Ishikawa (cell line): ENCODE data around the gene NT5DC1.

Source experiments
- CEBPB ChIP-seq: IDR thresholded peaks from 2 replicates; pipeline ENCODE4 v1.6.1; 2012
- CREB1 ChIP-seq: IDR thresholded peaks from 2 replicates; pipeline ENCODE4 v1.6.1; 2012; ENCODE audit warnings: low read depth
- EGR1 ChIP-seq: IDR thresholded peaks from 2 replicates; pipeline ENCODE4 v1.6.1; 2012
- EP300 ChIP-seq: IDR thresholded peaks from 2 replicates; pipeline ENCODE4 v1.6.1; 2012; ENCODE audit warnings: borderline replicate concordance
- FOXM1 ChIP-seq: IDR thresholded peaks from 2 replicates; pipeline ENCODE4 v1.6.1; 2012; ENCODE audit warnings: low read depth, borderline replicate concordance
- NFIC ChIP-seq: IDR thresholded peaks from 2 replicates; pipeline ENCODE4 v1.6.1; 2012
- RAD21 ChIP-seq: IDR thresholded peaks from 2 replicates; pipeline ENCODE4 v1.6.1; 2012; ENCODE audit warnings: low read depth
- TAF1 ChIP-seq: IDR thresholded peaks from 2 replicates; pipeline ENCODE4 v1.6.1; 2012; ENCODE audit warnings: low read depth, mild to moderate bottlenecking
- TCF12 ChIP-seq: IDR thresholded peaks from 2 replicates; pipeline ENCODE4 v1.6.1; 2012; ENCODE audit warnings: low read depth
- TEAD4 ChIP-seq: IDR thresholded peaks from 2 replicates; pipeline ENCODE4 v1.6.1; 2012
- YY1 ChIP-seq: IDR thresholded peaks from 2 replicates; pipeline ENCODE4 v1.6.1; 2012; ENCODE audit warnings: low read depth
- ZBTB7A ChIP-seq: IDR thresholded peaks from 2 replicates; pipeline ENCODE4 v1.6.1; 2012; ENCODE audit warnings: low read depth
- TF ChIP-seq, protein P1 (sequence below): IDR thresholded peaks from 2 replicates; pipeline ENCODE4 v1.6.1; 2012
- TF ChIP-seq, protein P2 (sequence below): IDR thresholded peaks from 2 replicates; pipeline ENCODE4 v1.6.1; 2012; ENCODE audit warnings: low read depth, mild to moderate bottlenecking
- TF ChIP-seq, protein P3 (sequence below): IDR thresholded peaks from 2 replicates; pipeline ENCODE4 v1.6.1; 2012

The NT5DC1 gene

DNA sequence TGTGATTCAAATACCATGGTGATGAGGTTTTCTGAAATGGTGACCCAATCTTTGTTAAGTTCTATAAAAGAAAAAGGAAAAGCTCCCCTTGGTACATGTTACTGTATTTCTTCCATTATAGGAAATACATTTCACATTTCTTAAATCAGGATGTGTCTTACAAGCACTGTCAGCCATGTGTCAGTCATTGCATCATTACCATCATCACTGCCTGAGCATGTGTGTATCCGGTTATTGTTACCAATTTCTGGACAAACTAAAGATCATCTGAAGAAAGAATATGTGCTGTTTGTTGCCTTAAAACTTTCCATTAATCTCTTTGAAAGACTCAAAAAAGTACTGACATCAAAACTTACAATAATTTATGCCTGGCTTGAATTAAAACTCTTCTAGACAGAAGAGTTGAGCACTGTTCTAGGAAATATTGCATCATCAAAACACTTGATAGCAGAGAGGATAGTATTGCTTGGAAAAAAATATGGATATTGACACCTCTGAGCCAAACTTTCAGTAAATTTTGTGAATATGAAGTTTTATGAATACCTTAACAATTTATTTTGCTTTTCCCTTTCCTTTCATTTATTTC, 186.2 kb downstream of the NT5DC1 start:
- no peak for TF ChIP-seq TAF1
- no peak for TF ChIP-seq CEBPB
- TF ChIP-seq EP300: no peak
- TF ChIP-seq TCF12: no peak
- no peak for TF ChIP-seq EGR1
- no peak for TF ChIP-seq YY1
- no peak for TF ChIP-seq NFIC
- TF ChIP-seq TEAD4: no peak
- no peak for TF ChIP-seq CREB1
- TF ChIP-seq, protein P1, sequence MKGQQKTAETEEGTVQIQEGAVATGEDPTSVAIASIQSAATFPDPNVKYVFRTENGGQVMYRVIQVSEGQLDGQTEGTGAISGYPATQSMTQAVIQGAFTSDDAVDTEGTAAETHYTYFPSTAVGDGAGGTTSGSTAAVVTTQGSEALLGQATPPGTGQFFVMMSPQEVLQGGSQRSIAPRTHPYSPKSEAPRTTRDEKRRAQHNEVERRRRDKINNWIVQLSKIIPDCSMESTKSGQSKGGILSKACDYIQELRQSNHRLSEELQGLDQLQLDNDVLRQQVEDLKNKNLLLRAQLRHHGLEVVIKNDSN: no peak
- no peak for TF ChIP-seq FOXM1
- TF ChIP-seq, protein P2, sequence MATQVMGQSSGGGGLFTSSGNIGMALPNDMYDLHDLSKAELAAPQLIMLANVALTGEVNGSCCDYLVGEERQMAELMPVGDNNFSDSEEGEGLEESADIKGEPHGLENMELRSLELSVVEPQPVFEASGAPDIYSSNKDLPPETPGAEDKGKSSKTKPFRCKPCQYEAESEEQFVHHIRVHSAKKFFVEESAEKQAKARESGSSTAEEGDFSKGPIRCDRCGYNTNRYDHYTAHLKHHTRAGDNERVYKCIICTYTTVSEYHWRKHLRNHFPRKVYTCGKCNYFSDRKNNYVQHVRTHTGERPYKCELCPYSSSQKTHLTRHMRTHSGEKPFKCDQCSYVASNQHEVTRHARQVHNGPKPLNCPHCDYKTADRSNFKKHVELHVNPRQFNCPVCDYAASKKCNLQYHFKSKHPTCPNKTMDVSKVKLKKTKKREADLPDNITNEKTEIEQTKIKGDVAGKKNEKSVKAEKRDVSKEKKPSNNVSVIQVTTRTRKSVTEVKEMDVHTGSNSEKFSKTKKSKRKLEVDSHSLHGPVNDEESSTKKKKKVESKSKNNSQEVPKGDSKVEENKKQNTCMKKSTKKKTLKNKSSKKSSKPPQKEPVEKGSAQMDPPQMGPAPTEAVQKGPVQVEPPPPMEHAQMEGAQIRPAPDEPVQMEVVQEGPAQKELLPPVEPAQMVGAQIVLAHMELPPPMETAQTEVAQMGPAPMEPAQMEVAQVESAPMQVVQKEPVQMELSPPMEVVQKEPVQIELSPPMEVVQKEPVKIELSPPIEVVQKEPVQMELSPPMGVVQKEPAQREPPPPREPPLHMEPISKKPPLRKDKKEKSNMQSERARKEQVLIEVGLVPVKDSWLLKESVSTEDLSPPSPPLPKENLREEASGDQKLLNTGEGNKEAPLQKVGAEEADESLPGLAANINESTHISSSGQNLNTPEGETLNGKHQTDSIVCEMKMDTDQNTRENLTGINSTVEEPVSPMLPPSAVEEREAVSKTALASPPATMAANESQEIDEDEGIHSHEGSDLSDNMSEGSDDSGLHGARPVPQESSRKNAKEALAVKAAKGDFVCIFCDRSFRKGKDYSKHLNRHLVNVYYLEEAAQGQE: no peak
- TF ChIP-seq, protein P3, sequence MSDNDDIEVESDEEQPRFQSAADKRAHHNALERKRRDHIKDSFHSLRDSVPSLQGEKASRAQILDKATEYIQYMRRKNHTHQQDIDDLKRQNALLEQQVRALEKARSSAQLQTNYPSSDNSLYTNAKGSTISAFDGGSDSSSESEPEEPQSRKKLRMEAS: no peak
- no peak for TF ChIP-seq ZBTB7A
- no peak for TF ChIP-seq RAD21

DNA sequence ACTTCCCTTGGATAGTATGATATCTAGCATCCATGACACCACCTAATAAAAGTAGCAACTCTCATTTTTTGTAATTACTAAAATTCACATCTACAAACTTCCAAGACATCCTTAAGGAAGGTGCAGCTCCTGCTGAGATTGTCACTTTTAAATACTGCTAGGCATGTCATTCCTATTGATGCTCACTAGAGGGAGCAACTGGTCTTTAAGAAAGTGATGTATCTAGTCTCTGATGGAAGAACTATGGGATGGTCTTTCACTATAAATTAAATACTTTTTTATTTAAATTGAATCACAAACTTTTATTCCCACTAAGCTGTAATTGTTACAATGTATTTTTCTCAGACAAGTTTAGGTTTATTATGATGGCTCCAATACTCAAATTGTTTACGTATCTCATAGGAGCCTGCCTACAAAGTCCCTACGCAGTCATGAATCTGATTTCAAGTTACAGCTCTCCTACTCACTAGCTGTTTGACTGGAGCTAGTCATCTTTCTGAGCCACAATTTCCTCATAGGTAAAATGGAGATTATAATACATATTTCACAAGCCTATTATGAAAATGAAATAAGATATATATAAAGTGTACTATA, 187.1 kb downstream of the NT5DC1 start:
- no peak for TF ChIP-seq EGR1
- TF ChIP-seq RAD21: peak; percentile 75

DNA sequence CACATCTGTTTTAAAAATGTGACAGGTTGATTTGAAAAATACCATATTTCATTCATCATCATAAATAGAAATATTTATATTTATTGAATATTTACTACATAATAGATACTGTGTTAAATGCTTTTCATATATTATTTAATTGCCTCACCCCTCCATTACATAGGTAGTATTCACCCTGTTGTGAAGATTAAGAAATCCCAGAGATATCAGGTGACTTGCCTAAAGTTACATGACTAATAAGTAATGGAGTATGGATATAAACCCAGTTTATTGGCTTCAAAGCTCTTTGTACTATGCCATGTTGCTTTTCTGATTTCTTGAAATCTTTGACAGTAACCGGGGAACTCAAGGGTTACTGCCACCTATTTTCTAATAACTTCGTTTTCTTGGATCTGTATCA, 189.2 kb downstream of the NT5DC1 start:
- TF ChIP-seq TAF1 (no peak), TCF12 (no peak), ZBTB7A (no peak), NFIC (no peak), EGR1 (no peak), CEBPB (no peak), FOXM1 (no peak), RAD21 (no peak)
- TF ChIP-seq, protein P2: no peak

DNA sequence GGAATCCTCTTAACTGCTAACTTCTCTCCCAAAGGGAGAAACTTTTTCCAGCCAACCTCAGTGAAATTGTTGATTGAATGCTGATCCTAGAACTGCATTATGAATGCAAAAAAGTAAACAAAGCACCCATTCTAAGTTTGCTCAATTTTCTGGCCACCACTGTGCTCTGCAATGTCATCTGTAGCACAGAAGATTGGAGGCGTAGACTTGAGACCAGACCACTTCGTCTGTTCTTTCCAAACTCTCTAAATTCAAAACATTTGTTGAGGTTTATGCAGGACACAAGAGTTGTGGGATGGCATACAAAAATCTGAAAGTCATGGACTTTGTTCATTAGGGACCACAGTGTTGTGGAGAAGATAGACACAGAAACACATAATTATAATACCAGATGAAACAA, 190.1 kb downstream of the NT5DC1 start:
- TF ChIP-seq TAF1: no peak
- TF ChIP-seq ZBTB7A: no peak
- TF ChIP-seq EGR1: no peak
- TF ChIP-seq TCF12: no peak

DNA sequence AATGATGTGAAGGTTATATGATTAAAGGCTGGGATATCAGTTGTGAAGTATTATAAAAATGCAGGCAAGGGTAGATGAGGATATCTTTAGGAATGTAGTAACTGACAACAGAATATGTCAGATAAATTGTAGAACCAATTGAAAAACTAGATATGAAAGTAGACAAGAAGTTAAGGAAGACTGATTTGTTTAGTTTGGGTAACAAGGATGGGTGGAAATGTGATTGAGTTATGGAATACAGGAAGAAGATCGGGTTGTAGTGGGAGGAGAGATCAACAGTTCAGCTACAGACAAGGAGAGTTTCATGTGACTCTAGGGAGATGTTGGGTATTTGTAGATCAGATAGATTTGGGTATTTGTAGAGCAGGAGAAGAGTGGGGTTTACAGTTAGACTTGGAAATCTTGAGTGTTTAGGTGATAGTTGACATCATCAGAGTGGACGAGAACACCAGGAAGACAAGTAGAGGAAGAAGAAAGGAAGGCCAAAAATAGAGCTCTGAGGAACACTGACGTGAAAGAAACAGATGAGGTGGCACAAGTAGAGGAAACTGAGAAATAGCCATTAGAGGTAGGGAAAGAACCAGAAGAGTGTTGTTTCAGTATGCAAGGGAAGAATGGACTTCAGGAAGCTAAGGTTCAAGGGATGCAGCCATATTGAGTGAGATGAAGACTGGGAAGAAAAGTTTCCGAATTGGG, 191.2 kb downstream of the NT5DC1 start:
- no peak for TF ChIP-seq TEAD4

DNA sequence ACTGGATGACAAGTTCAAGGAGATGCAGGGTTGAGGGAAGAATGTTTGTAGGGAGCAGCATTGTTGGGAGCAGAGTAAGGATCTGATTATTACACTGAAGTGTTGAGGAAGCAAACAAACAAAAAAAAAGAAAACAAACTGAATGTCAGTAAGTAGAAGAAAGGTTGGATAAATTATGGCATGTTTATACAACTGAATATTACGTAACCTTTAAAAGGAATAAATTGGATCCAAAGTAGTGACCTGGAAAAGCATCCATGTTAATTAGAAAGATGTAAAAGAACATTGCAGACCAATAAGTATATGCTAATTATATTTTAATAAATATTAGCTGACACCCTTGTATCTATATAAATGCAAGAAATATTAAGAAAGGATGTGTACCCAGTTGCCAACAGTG, 191.9 kb downstream of the NT5DC1 start:
- TF ChIP-seq, protein P1: no peak
- no peak for TF ChIP-seq CEBPB
- TF ChIP-seq ZBTB7A: no peak
- TF ChIP-seq EP300: no peak
- TF ChIP-seq, protein P3: no peak
- no peak for TF ChIP-seq CREB1
- no peak for TF ChIP-seq TAF1
- no peak for TF ChIP-seq FOXM1
- no peak for TF ChIP-seq NFIC
- TF ChIP-seq RAD21: no peak
- TF ChIP-seq YY1: no peak
- no peak for TF ChIP-seq TEAD4
- TF ChIP-seq TCF12: no peak
- TF ChIP-seq, protein P2: no peak
- TF ChIP-seq EGR1: no peak
